SK-N-SH (cell line): ENCODE results near the gene TNFRSF14. TPM values are rescaled to one million over a fixed set of nuclear protein-coding genes. Genes with fewer than 3 reads are reported as not detected.

Experiments
- CTCF ChIA-PET: fragments of 300-600, 350-600 bp; formaldehyde crosslinking; extraction: SDS; loops from one replicate; lab custom pipeline; 2021; lab: Yijun Ruan, JAX
- POLR2A ChIA-PET: fragments of 350-600 bp; sonication (Branson Sonifier 250); formaldehyde crosslinking; extraction: SDS; loops from one replicate; lab custom pipeline; 2020; ENCODE audit warnings: antibody characterized with exemption, inconsistent platforms; lab: Yijun Ruan, JAX
- DNase-seq: peaks from one replicate; pipeline ENCODE4 v3.0.0; 2012
- H2AFZ ChIP-seq: fragments of 200-600 bp; sonication (generic); 2 replicates; pipeline ENCODE4 v1.8.1; 2016; ENCODE audit warnings: antibody characterized with exemption, mild to moderate bottlenecking, low read depth
- H3F3A ChIP-seq: fragments of 200-600 bp; sonication (generic); replicated peaks from 2 replicates; pipeline ENCODE3; 2016; ENCODE audit warnings: antibody characterized with exemption, mild to moderate bottlenecking; ENCODE audit not compliant: insufficient read depth
- H3K27ac ChIP-seq, 2 experiments: fragments of 200-500 bp in 1 of 2; fragments of 200-600 bp in 1 of 2; sonication (Bioruptor generic) in 1 of 2; sonication (generic), shearing (Covaris generic) in 1 of 2; 2 replicates each; pipeline versions ENCODE4 v1.5.1 to v1.6.1; 2014 to 2016; ENCODE audit warnings: low read depth in 2 of 2, inconsistent platforms in 1 of 2, low read length in 1 of 2, mild to moderate bottlenecking in 1 of 2, mixed read lengths in 1 of 2
- H3K27me3 ChIP-seq: fragments of 200-600 bp; sonication (generic), shearing (Covaris generic); 2 replicates; pipeline ENCODE4 v1.6.1; 2016; ENCODE audit warnings: mixed run types; ENCODE audit not compliant: insufficient read depth
- H3K36me3 ChIP-seq, 2 experiments: fragments of 200-500 bp in 1 of 2; fragments of 200-600 bp in 1 of 2; sonication (Bioruptor generic) in 1 of 2; sonication (generic) in 1 of 2; replicated peaks in 1 of 2; 2 replicates each; pipeline versions ENCODE3 to v1.5.1; 2014 to 2016; ENCODE audit warnings: low read length in 1 of 2, mild to moderate bottlenecking in 1 of 2; ENCODE audit not compliant: insufficient read depth in 2 of 2, control insufficient read depth in 1 of 2
- H3K4me1 ChIP-seq, 2 experiments: fragments of 200-500 bp in 1 of 2; fragments of 200-600 bp in 1 of 2; sonication (Bioruptor generic) in 1 of 2; sonication (generic), shearing (Covaris generic) in 1 of 2; 2 replicates each; pipeline versions ENCODE4 v1.5.1 to v1.6.1; 2014 to 2016; ENCODE audit warnings: low read depth in 1 of 2, low read length in 1 of 2, mixed run types in 1 of 2; ENCODE audit not compliant: insufficient read depth in 2 of 2, control insufficient read depth in 1 of 2
- H3K4me2 ChIP-seq: fragments of 200-600 bp; sonication (generic), shearing (Covaris generic); 2 replicates; pipeline ENCODE4 v1.6.1; 2017; ENCODE audit warnings: mixed run types
- H3K4me3 ChIP-seq, 2 experiments: fragments of 200-500 bp in 1 of 2; fragments of 200-600 bp in 1 of 2; sonication (Bioruptor generic) in 1 of 2; sonication (generic), shearing (Covaris generic) in 1 of 2; 2 replicates each; pipeline versions ENCODE4 v1.5.1 to v1.8.1; 2014 to 2016; ENCODE audit warnings: low read depth in 2 of 2, inconsistent platforms in 1 of 2, low read length in 1 of 2, mild to moderate bottlenecking in 1 of 2, mixed read lengths in 1 of 2, moderate library complexity in 1 of 2
- H3K79me2 ChIP-seq: fragments of 200-600 bp; sonication (generic); 2 replicates; pipeline ENCODE4 v1.8.1; 2017; ENCODE audit warnings: mild to moderate bottlenecking; ENCODE audit not compliant: insufficient read depth
- H3K9ac ChIP-seq: fragments of 200-600 bp; sonication (generic); 2 replicates; pipeline ENCODE4 v1.6.1; 2017; ENCODE audit warnings: mixed run types
- H3K9me2 ChIP-seq: fragments of 200-600 bp; sonication (generic); 2 replicates; pipeline ENCODE4 v1.6.1; 2017; ENCODE audit warnings: mixed run types
- H3K9me3 ChIP-seq: fragments of 200-600 bp; sonication (generic); 2 replicates; pipeline ENCODE4 v1.6.1; 2017; ENCODE audit warnings: mixed run types, mild to moderate bottlenecking, moderate library complexity
- H4K20me1 ChIP-seq: fragments of 200-600 bp; sonication (generic); 2 replicates; pipeline ENCODE4 v1.6.1; 2017; ENCODE audit warnings: mild to moderate bottlenecking, mixed run types; ENCODE audit not compliant: insufficient read depth
- CHD2 ChIP-seq: fragments of 150-350 bp; IDR thresholded peaks from 2 replicates; pipeline ENCODE4 v1.6.1; 2018; ENCODE audit warnings: low read length; ENCODE audit not compliant: partially characterized antibody
- ELF1 ChIP-seq: IDR thresholded peaks from 2 replicates; pipeline ENCODE4 v1.4.0; 2012
- EZH2phosphoT487 ChIP-seq: fragments of 200-600 bp; sonication (generic); IDR thresholded peaks from 2 replicates; pipeline ENCODE4 v1.6.1; 2017; ENCODE audit warnings: low read depth, mixed run types, mild to moderate bottlenecking, antibody characterized with exemption, moderate library complexity, borderline replicate concordance
- FOSL2 ChIP-seq: IDR thresholded peaks from 2 replicates; pipeline ENCODE4 v1.4.0; 2012; ENCODE audit warnings: low read depth, mild to moderate bottlenecking, moderate library complexity, borderline replicate concordance
- JUND ChIP-seq: IDR thresholded peaks from 2 replicates; pipeline ENCODE4 v1.4.0; 2012
- NFIC ChIP-seq: IDR thresholded peaks from 2 replicates; pipeline ENCODE4 v1.4.0; 2012; ENCODE audit warnings: borderline replicate concordance
- NRF1 ChIP-seq: IDR thresholded peaks from 2 replicates; pipeline ENCODE4 v1.6.1; 2012; ENCODE audit warnings: low read depth, mild to moderate bottlenecking, low read length
- POLR2AphosphoS5 ChIP-seq: IDR thresholded peaks from 2 replicates; pipeline ENCODE4 v1.6.1; 2012; ENCODE audit warnings: low read depth, low read length
- REST ChIP-seq: IDR thresholded peaks from 2 replicates; pipeline ENCODE4 v1.6.1; 2012; ENCODE audit warnings: mild to moderate bottlenecking, low read depth, low read length, moderate library complexity
- TAF1 ChIP-seq: IDR thresholded peaks from 2 replicates; pipeline ENCODE4 v1.6.1; 2012; ENCODE audit warnings: low read depth, mild to moderate bottlenecking, low read length, moderate library complexity, borderline replicate concordance
- USF2 ChIP-seq: fragments of 150-350 bp; IDR thresholded peaks from 2 replicates; pipeline ENCODE4 v1.6.1; 2017; ENCODE audit warnings: antibody characterized with exemption, low read length, low read depth, borderline replicate concordance
- WGBS: methylation state at CpG from one replicate; pipeline ENCODE4 v1.1.6; 2017; ENCODE audit warnings: low lambda C conversion rate; 5-methylcytosine and 5-hydroxymethylcytosine counted together
- polyA plus RNA-seq, 3 experiments: library from polyadenylated mRNA; depleted of rRNA; stranded (reverse); fragments of >200 nt; gene quantifications; 2 replicates each; pipeline ENCODE4 v1.2.3, GENCODE V29; 2012

TNFRSF14 gene
- polyA plus RNA-seq, 1 of the 3 experiments (the other 2 are of a cell fraction) = 0.28 TPM

GRCh38 chr1:2534687-2535441 is 21.3 kb upstream of the TNFRSF14 start:
- H3K9me3 ChIP-seq = no peaks in the 10 kb centered on the region
- H4K20me1 ChIP-seq = no peaks in the 10 kb centered on the region
- 58% methylated on average over 13 of the region's 18 CpGs for WGBS
- H3K27ac ChIP-seq = no peak overlapping the region
- ChIA-PET POLR2A (interaction anchor here (0.8 to 1.9 kb wide), 3 partner anchors 8 to 28 kb away, joined by 3 to 6 read pairs (median 3); no protein-coding TSS in a partner anchor), CTCF (interaction anchor here (3.9 to 7.7 kb wide), 2 partner anchors 9 to 13 kb away, joined by 21 to 35 read pairs; no protein-coding TSS in a partner anchor)
- no peaks in the 10 kb centered on the region for H3F3A ChIP-seq
- peaks cover 0 to 11% of the 10 kb centered on the region in 2 experiments; a peak in 1 of 4 replicates for H3K4me1 ChIP-seq
- H3K9ac ChIP-seq = no peak overlapping the region
- no peaks in the 10 kb centered on the region for H3K79me2 ChIP-seq
- H3K9me2 ChIP-seq = no peaks in the 10 kb centered on the region
- H2AFZ ChIP-seq = no peak overlapping the region
- DNase-seq = no peak
- H3K27me3 ChIP-seq = peaks cover 6% of the 10 kb centered on the region; the same call in 1 of the 2 replicates
- no peak overlapping the region for H3K4me3 ChIP-seq
- no peak overlapping the region for H3K4me2 ChIP-seq
- no peaks in the 10 kb centered on the region for H3K36me3 ChIP-seq
- no peak for TF ChIP-seq NRF1
- TF ChIP-seq REST = no peak
- TF ChIP-seq TAF1 = no peak
- no peak for TF ChIP-seq POLR2AphosphoS5
- TF ChIP-seq FOSL2 = peak; percentile 38; the same call in 1 of the 2 replicates
- TF ChIP-seq USF2 = no peak
- TF ChIP-seq EZH2phosphoT487 = no peak
- no peak for TF ChIP-seq JUND

- Histone ChIP-seq H3K9me2 (no peaks in the 10 kb centered on the region), H4K20me1 (no peaks in the 10 kb centered on the region), H3K9me3 (no peaks in the 10 kb centered on the region), H3K36me3 (no peaks in the 10 kb centered on the region), H3K27me3 (peaks cover 6% of the 10 kb centered on the region; the same call in 1 of the 2 replicates), H3K4me3 (no peak overlapping the region), H3K9ac (no peak overlapping the region), H3K4me2 (no peak overlapping the region), H3F3A (no peaks in the 10 kb centered on the region)
- DNase-seq = no peak
- CTCF ChIA-PET = interaction anchor here (3.9 to 7.7 kb wide), 2 partner anchors 9 to 13 kb away, joined by 21 to 35 read pairs; no protein-coding TSS in a partner anchor
- TF ChIP-seq CHD2 (no peak), ELF1 (no peak), NFIC (no peak)
- TF ChIP-seq, all 33 proteins: peak for 0
- 79% methylated on average over 11 of the region's 27 CpGs for WGBS
- no peak overlapping the region for H3K27ac ChIP-seq
- H3K79me2 ChIP-seq = no peaks in the 10 kb centered on the region
- no peak overlapping the region for H2AFZ ChIP-seq
- POLR2A ChIA-PET = interaction anchor here (0.8 to 1.1 kb wide), 3 partner anchors 8 to 29 kb away, joined by 3 read pairs; partner anchors contain the start of gene PANK4
- peaks cover 0 to 9% of the 10 kb centered on the region in 2 experiments; a peak in 1 of 4 replicates for H3K4me1 ChIP-seq
Observed at GRCh38 chr1:2535455-2535854, 20.7 kb upstream of the TNFRSF14 start.
